ENCODE data around the gene ASB14. TPM values are rescaled to one million over a fixed set of nuclear protein-coding genes. Genes with fewer than 3 reads are reported as not detected.
A peak's percentile ranks its signal among the peaks of the same experiment; 100 is the strongest.

The ASB14 gene
- total RNA-seq, 2 experiments from 2014 or later, result not detected

- Mint-ChIP-seq H3K4me1 (ENCODE audit: low read depth) (peaks cover 25% of the 10 kb centered on the region), H3K4me3 (no peak overlapping the region), H3K27me3 (no peaks in the 10 kb centered on the region), H3K36me3 (ENCODE audit: low read depth) (peaks cover 39% of the 10 kb centered on the region), H3K27ac (no peak overlapping the region), H3K9me3 (no peaks in the 10 kb centered on the region)
- H3K27ac ChIP-seq (ENCODE audit: low read depth in 1 of 2, low read length in 2 of 2), result no peak overlapping the region
- H3K4me3 ChIP-seq (ENCODE audit: low read length), result no peak overlapping the region
- intact Hi-C loops (cut with DNase I, micrococcal nuclease), result no loop called here
- H3K27me3 ChIP-seq (ENCODE audit: control insufficient read depth in 1 of 2, insufficient read depth in 2 of 2, low read length in 2 of 2), result no peaks in the 10 kb centered on the region
- H3K9me3 ChIP-seq (ENCODE audit: control insufficient read depth in 1 of 2, insufficient read depth in 1 of 2, low read length in 2 of 2), result no peaks in the 10 kb centered on the region
- TF ChIP-seq, protein P1, sequence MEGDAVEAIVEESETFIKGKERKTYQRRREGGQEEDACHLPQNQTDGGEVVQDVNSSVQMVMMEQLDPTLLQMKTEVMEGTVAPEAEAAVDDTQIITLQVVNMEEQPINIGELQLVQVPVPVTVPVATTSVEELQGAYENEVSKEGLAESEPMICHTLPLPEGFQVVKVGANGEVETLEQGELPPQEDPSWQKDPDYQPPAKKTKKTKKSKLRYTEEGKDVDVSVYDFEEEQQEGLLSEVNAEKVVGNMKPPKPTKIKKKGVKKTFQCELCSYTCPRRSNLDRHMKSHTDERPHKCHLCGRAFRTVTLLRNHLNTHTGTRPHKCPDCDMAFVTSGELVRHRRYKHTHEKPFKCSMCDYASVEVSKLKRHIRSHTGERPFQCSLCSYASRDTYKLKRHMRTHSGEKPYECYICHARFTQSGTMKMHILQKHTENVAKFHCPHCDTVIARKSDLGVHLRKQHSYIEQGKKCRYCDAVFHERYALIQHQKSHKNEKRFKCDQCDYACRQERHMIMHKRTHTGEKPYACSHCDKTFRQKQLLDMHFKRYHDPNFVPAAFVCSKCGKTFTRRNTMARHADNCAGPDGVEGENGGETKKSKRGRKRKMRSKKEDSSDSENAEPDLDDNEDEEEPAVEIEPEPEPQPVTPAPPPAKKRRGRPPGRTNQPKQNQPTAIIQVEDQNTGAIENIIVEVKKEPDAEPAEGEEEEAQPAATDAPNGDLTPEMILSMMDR (IDR thresholded peaks at IDR 0.05), result no peak
- H3K4me1 ChIP-seq (ENCODE audit: insufficient read depth, low read length), result no peaks in the 10 kb centered on the region
- ATAC-seq (ENCODE audit: poor library complexity) (no peak), DNase-seq (peak in 1 of 14 experiments; percentile 2)
- peaks cover 27% of the 10 kb centered on the region for H3K36me3 ChIP-seq (ENCODE audit: insufficient read depth, low read length)
- ChIA-PET CTCF (interaction anchor here (1.0 kb wide), 1 partner anchor 65 kb away, joined by 3 read pairs; no protein-coding TSS in a partner anchor), POLR2A (interaction anchor here (0.7 kb wide), 1 partner anchor 740 kb away, joined by 3 read pairs; no protein-coding TSS in a partner anchor)
These were observed 57.6 kb downstream of the ASB14 start for GRCh38 chr3:57234613-57235575.

DNA sequence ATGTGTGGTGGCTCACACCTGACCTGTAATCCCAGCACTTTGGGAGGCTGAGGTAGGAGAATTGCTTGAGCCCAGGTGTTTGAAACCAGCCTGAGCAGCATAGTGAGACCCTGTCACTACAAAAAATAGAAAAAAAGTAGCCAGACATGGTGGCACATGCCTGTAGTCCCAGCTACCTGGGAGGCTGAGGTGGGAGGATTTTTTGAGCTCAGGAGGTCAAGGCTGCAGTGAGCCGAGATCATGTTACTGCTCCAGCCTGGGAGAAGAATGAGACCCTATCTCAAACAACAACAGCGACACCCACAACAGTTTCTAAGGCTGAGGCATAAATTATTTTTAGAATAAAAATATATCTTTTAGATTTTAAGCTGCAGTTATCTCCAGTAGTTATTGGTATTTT lies 58.7 kb downstream of the ASB14 start:
- ChIA-PET CTCF (no interaction called here), POLR2A (no interaction called here)
- no peaks in the 10 kb centered on the region for H3K9me3 ChIP-seq (ENCODE audit: control insufficient read depth in 1 of 2, insufficient read depth in 1 of 2, low read length in 2 of 2)
- Mint-ChIP-seq H3K36me3 (ENCODE audit: low read depth) (peaks cover 28% of the 10 kb centered on the region), H3K27me3 (no peaks in the 10 kb centered on the region), H3K4me1 (ENCODE audit: low read depth) (peaks cover 36% of the 10 kb centered on the region), H3K4me3 (no peak overlapping the region), H3K27ac (no peak overlapping the region), H3K9me3 (no peaks in the 10 kb centered on the region)
- intact Hi-C loops (cut with DNase I, micrococcal nuclease), result no loop called here
- H3K4me1 ChIP-seq (ENCODE audit: insufficient read depth, low read length), result peaks cover 5% of the 10 kb centered on the region
- ATAC-seq (ENCODE audit: poor library complexity) (no peak), DNase-seq (no peak)
- no peak overlapping the region for H3K27ac ChIP-seq (ENCODE audit: low read depth in 1 of 2, low read length in 2 of 2)
- TF ChIP-seq, protein P1 (IDR thresholded peaks at IDR 0.05), result no peak
- peaks cover 16% of the 10 kb centered on the region for H3K36me3 ChIP-seq (ENCODE audit: insufficient read depth, low read length)
- no peak overlapping the region for H3K4me3 ChIP-seq (ENCODE audit: low read length)
- no peaks in the 10 kb centered on the region for H3K27me3 ChIP-seq (ENCODE audit: control insufficient read depth in 1 of 2, insufficient read depth in 2 of 2, low read length in 2 of 2)

DNA sequence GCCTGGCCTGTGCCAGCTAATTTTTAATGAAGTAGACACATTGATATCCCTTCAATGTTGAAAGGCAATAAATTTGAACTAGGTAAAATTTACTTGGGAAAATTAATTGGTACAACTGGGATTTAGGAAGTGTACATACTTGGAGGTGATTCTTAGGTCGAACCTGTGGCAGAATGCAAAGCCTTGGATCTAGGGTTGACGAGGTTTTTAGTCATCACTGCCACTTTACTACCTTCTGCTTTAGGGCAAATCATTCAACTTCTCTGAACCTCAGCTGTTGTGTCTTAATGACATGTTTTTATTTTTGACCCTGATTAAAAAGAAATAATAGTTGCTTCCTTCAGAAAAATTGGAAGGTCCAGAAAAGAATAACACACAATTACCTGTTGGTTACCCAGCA lies 62.5 kb downstream of the ASB14 start:
- POLR2A ChIA-PET, result no interaction called here
- peak overlapping the region; percentile 38 for H3K4me3 Mint-ChIP-seq

More for the DNA sequence above, 62.5 kb downstream of the ASB14 start:
- H3K9me3 ChIP-seq (ENCODE audit: control insufficient read depth in 1 of 2, insufficient read depth in 1 of 2, low read length in 2 of 2), result no peaks in the 10 kb centered on the region
- no peak overlapping the region for H3K27ac ChIP-seq (ENCODE audit: low read depth in 1 of 2, low read length in 2 of 2)
- TF ChIP-seq, protein P1 (IDR thresholded peaks at IDR 0.05), result no peak
- DNase-seq (no peak), ATAC-seq (ENCODE audit: poor library complexity) (no peak)
- H3K27ac Mint-ChIP-seq, result no peak overlapping the region
- peaks cover 38% of the 10 kb centered on the region for H3K4me1 Mint-ChIP-seq (ENCODE audit: low read depth)
- CTCF ChIA-PET, result no interaction called here
- no peaks in the 10 kb centered on the region for H3K27me3 ChIP-seq (ENCODE audit: control insufficient read depth in 1 of 2, insufficient read depth in 2 of 2, low read length in 2 of 2)
- no peaks in the 10 kb centered on the region for H3K27me3 Mint-ChIP-seq
- no peaks in the 10 kb centered on the region for H3K9me3 Mint-ChIP-seq
- H3K36me3 Mint-ChIP-seq (ENCODE audit: low read depth), result peaks cover 10% of the 10 kb centered on the region
- intact Hi-C loops (cut with DNase I, micrococcal nuclease), result no loop called here
- H3K36me3 ChIP-seq (ENCODE audit: insufficient read depth, low read length), result no peaks in the 10 kb centered on the region
- peaks cover 10% of the 10 kb centered on the region for H3K4me1 ChIP-seq (ENCODE audit: insufficient read depth, low read length)
- no peak overlapping the region for H3K4me3 ChIP-seq (ENCODE audit: low read length)

All from CD4-positive, alpha-beta T cell (primary cell).